GM12874 (cell line): ENCODE measurements around the gene VWA8.

ENCODE experiments used
- TF ChIP-seq, protein P1 (sequence below): IDR thresholded peaks from 2 replicates; pipeline ENCODE4 v1.5.1; 2011; ENCODE audit warnings: low read depth, mild to moderate bottlenecking, control low read depth, low read length, moderate library complexity; ENCODE audit not compliant: insufficient read depth

Gene VWA8

GRCh38 chr13:41590643-41591042, 370.3 kb downstream of the VWA8 start:
- TF ChIP-seq, protein P1, sequence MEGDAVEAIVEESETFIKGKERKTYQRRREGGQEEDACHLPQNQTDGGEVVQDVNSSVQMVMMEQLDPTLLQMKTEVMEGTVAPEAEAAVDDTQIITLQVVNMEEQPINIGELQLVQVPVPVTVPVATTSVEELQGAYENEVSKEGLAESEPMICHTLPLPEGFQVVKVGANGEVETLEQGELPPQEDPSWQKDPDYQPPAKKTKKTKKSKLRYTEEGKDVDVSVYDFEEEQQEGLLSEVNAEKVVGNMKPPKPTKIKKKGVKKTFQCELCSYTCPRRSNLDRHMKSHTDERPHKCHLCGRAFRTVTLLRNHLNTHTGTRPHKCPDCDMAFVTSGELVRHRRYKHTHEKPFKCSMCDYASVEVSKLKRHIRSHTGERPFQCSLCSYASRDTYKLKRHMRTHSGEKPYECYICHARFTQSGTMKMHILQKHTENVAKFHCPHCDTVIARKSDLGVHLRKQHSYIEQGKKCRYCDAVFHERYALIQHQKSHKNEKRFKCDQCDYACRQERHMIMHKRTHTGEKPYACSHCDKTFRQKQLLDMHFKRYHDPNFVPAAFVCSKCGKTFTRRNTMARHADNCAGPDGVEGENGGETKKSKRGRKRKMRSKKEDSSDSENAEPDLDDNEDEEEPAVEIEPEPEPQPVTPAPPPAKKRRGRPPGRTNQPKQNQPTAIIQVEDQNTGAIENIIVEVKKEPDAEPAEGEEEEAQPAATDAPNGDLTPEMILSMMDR: no peak

DNA sequence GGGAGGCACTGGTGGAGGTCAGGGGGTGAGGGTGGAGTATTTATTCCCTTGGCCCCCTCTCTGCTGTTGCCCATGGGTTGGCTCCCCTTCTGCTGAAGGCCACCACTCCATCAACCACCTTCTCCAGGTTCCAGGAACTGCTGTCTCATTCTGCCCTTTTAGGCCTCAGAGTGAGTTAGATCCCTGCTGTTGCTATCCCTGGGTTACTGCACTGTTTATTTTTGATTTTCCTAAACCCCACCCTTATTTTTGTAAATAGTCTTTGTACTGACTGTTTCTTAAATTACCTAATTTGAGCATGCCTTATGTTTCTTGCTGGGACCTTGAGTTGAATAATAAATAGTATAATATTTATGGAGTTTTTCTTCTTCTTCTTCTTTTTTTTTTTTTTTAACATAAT, 370.8 kb downstream of the VWA8 start:
- TF ChIP-seq, protein P1: no peak

DNA sequence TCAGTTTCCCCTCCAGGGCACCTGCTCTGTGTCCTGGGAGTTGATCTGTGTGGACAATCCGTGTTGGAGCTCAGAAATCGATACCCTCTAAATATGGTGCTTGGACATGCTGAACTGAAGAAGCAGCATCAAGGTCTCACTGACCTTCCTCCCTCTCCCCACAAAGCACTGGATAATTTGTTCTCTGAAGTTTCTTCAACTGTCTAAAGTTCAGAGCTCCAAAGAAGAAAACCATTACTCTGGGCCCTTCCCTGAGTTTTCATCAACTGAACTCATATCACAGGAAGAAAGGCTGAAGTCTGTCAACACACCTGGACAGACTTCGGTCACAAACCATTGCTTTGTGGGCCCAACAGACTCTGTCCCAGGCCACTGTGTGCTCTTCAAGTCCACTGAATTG, 371.5 kb downstream of the VWA8 start:
- TF ChIP-seq, protein P1: no peak

DNA sequence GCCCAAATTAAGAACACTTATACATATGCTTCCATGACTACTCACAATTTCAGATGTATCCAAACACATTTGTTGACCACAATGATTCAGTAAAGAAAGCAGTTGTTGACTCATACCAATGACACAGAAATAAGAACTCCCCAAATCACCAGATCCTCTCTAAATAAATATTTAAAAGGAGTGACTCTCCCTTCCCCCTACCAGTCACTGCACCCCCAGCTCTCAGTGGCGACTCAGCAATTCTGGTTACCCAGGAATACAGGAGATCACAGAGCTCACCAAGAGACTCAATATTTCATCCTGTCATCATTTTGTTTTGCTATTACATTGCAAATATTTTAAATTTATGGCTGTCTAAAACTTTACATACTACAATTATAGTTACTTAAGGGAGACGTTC, 372.0 kb downstream of the VWA8 start:
- TF ChIP-seq, protein P1: no peak

DNA sequence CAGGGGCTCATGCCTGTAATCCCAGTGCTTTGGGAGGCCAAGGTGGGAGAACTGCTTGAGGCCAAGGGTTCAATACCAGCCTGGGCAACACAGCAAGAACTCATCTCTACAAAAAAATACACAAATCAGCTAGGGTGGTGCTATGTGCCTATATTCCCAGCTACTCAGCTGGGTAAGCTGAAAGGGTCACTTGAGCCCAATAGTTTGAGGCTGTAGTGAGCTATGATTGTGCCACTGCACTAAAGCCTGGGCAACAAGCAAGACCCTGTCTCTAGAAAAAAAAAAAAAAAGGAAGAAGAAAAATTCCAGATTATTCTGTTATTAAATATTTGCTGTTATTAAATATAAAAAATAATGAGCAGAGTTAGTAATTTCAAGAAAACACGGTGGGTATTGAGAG, 372.5 kb downstream of the VWA8 start:
- TF ChIP-seq, protein P1: no peak

GRCh38 chr13:41587490-41587889, 373.4 kb downstream of the VWA8 start:
- TF ChIP-seq, protein P1: no peak

- TF ChIP-seq, protein P1: no peak
These were observed 374.7 kb downstream of the VWA8 start for GRCh38 chr13:41586216-41586615.

DNA sequence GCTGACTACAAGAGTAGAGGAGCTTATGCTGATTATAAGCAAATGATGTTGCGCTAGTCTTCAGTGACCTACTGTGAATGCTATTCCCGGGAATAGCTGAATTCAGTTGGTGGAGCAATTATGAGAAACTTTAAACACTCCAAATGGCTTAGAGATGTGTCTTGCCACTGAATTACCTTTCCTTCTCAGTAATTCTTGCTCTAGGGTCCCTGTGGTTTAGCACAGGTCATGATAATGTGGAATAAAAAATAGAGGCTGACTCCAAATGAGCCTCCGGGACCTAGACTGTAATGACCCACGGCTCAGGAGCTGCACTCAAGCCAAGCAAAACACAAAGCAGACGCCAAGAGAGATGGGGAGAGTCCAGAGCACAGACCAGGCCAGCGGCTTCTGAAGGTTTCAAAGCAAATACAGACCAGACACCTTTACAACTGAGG, 378.9 kb downstream of the VWA8 start:
- TF ChIP-seq, protein P1: no peak
